Heart right ventricle (tissue), 16 donors: ENCODE data around the gene SSH2. TPM values are rescaled to one million over a fixed set of nuclear protein-coding genes. Genes with fewer than 3 reads are reported as not detected.

ENCODE experiments used
- ATAC-seq, 8 donors: fragments of 200-7000 bp; cut with Tn5 transposase; one replicate each; pipeline ENCODE4 v1.9.1; 2020; ENCODE audit warnings: mild to moderate bottlenecking in 8 of 8, moderate library complexity in 8 of 8, moderate number of reproducible peaks in 1 of 8
- DNase-seq, 2 donors: peaks; one replicate each; pipeline ENCODE4 v3.0.0-alpha.2; 2020
- H3K27ac ChIP-seq, 10 donors: fragments of 200-600 bp; sonication (generic) in 2 of 10; one replicate each; pipeline versions ENCODE4 v1.5.0 to v1.8.0; 2020 to 2022; ENCODE audit warnings: mild to moderate bottlenecking in 3 of 10
- H3K27me3 ChIP-seq, 7 donors: fragments of 200-600 bp; one replicate each; pipeline ENCODE4 v1.8.0; 2021 to 2022; ENCODE audit warnings: mild to moderate bottlenecking in 2 of 7
- H3K36me3 ChIP-seq, 9 donors: fragments of 200-600 bp; sonication (generic) in 1 of 9; one replicate each; pipeline versions ENCODE4 v1.5.0 to v1.8.0; 2020 to 2022; ENCODE audit warnings: mild to moderate bottlenecking in 2 of 9
- H3K4me1 ChIP-seq, 9 donors: fragments of 200-600 bp; sonication (generic) in 1 of 9; one replicate each; pipeline versions ENCODE4 v1.5.0 to v1.8.0; 2020 to 2022; ENCODE audit warnings: mild to moderate bottlenecking in 4 of 9
- H3K4me3 ChIP-seq, 10 donors: fragments of 200-600 bp; sonication (generic) in 2 of 10; one replicate each; pipeline versions ENCODE4 v1.5.0 to v1.8.0; 2020 to 2022; ENCODE audit warnings: mild to moderate bottlenecking in 7 of 10, moderate library complexity in 2 of 10
- H3K9me3 ChIP-seq, 11 donors: fragments of 200-600 bp in 10 of 11; sonication (generic) in 2 of 11; one replicate each; pipeline versions ENCODE4 v1.5.0 to v1.8.0; 2013 to 2022; ENCODE audit warnings: mild to moderate bottlenecking in 2 of 11, control low read depth in 1 of 11, moderate library complexity in 1 of 11
- WGBS, 2 donors: extraction: QIAGEN DNeasy Blood & Tissue Kit; methylation state at CpG; one replicate each; pipeline ENCODE4 v1.1.7; 2013; ENCODE audit warnings: inconsistent platforms in 1 of 2; 5-methylcytosine and 5-hydroxymethylcytosine counted together
- intact Hi-C, 10 donors: fragments of 100-400 bp; cut with DNase I; formaldehyde crosslinking; loops; one replicate each; pipeline versions ENCODE4 v1.11.1 to v1.14.2; 2022
- polyA plus RNA-seq, 2 donors: library from polyadenylated mRNA; stranded (reverse); fragments of 200-250 nt; gene quantifications; one replicate each; pipeline ENCODE4 v1.2.3, GENCODE V29; 2013
- total RNA-seq, 10 donors: library from RNA; stranded (reverse); fragmentation: NEBNext Ultra II Directional in 3 of 10; extraction: Animal tissue kit (Norgen Biotek cat#: 25700) in 3 of 10; gene quantifications; one replicate each; pipeline versions ENCODE4 v1.2.1 to v1.2.4, GENCODE V29; 2021 to 2023
- TF ChIP-seq, protein P1 (sequence below), 9 donors: fragments of 200-600 bp; sonication (generic) in 2 of 9; IDR thresholded peaks; one replicate each; pipeline versions ENCODE4 v1.5.0 to v1.8.0; 2021 to 2022; ENCODE audit warnings: antibody characterized with exemption in 9 of 9, mild to moderate bottlenecking in 5 of 9, moderate library complexity in 1 of 9
- donor health status: Arrhythmogenic right ventricular cardiomyopathy.
- donor health status: ischemic (EF 13 %, LVEDD 7.1; RV severe dilation, severe dysfunction).
- donor health status: healthy with polysubstance abuse.
- donor health status: DM: no; HTN: yes; CAD: no.
- donor health status: DM: no; HTN: no; CAD: no.
- donor health status: ischemic (EF 25% LVEDD 6.9; RV normal size, moderate dysfunction).
- donor health status: ischemic (EF 25% LVEDD 5.7; RV mildly dilated, moderate dysfunction).
- donor health status: healthy.
- donor health status: DM: yes; HTN: yes; CAD: no.
- donor health status: Ischemic cardiomyopathy.
- donor health status: ischemic (EF 35%, LVEDD 5.7; RV mildly dilated, moderate dysfunction).
- donor health status: nonischemic (EF 11% LVEDD 7.7; RV severe dilation, severe dysfunction).
- donor health status: DM: yes; HTN: yes; CAD: no.
- donor health status: PGD.
- donor health status: ischemic (EF 29% LVEDD 5.4; RV normal size, mild dysfunction).
- donor health status: nonischemic (EF 23%, LVEDD 6.1; RV moderate dilation, normal function).

SSH2 gene
- total and polyA plus RNA-seq, 12 donors: 17.9 to 42.9 (median 34.3) TPM

DNA sequence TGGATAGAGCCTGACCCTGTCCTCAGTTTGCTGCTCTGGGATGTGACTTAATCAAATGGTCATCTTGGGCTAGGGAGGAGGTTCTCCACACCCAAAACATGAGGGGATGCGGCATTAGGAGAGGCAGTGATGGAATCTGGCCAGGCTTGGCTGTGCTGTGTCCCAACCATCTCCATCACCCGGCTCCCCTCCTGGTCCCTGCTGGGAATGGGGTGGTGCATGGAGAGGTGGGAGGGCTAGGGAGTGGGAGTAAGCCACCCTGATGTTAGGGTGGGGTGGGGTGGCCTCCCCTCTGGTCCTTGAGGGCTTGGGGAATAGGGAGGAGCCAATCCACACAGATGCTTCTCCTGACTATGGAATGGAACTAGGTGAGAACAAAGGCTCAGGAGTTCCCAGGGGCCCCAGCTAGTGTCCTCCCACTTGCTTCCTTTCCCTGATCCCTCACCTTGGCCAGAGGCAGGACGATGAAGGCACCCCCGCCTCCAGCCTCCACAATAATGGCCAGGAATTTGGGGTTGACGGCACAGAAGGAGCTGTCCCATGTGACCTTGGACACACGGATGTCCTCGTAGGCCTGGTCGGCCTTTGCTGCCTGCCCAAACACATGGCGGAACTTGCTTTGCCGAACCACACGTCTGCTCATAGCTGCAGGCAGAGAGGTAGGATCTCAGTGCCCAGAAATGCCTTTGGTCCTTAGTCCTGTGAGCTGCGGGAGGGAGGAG is 309.1 kb downstream of the SSH2 start:
- Histone ChIP-seq H3K4me1 (peaks cover 11 to 97% (median 64%) of the 10 kb centered on the region in 9 donors), H3K36me3 (no peaks in the 10 kb centered on the region), H3K27ac (peak overlapping the region; percentile 29 to 95 (median 88)), H3K27me3 (peaks cover 0 to 28% (median 0%) of the 10 kb centered on the region in 7 donors), H3K9me3 (no peaks in the 10 kb centered on the region), H3K4me3 (peak overlapping the region in 5 of 10 donors; percentile 74 to 92 (median 79))
- intact Hi-C loops: loop anchor here in 2 of 10 donors (10.0 kb wide), 2 partner anchors 46 to 314 kb away; partner anchors contain the start of gene SSH2 (in 1 of the 2)
- 61 to 86% methylated on average over 12 of the region's 12 CpGs for WGBS, 2 donors
- TF ChIP-seq, protein P1, sequence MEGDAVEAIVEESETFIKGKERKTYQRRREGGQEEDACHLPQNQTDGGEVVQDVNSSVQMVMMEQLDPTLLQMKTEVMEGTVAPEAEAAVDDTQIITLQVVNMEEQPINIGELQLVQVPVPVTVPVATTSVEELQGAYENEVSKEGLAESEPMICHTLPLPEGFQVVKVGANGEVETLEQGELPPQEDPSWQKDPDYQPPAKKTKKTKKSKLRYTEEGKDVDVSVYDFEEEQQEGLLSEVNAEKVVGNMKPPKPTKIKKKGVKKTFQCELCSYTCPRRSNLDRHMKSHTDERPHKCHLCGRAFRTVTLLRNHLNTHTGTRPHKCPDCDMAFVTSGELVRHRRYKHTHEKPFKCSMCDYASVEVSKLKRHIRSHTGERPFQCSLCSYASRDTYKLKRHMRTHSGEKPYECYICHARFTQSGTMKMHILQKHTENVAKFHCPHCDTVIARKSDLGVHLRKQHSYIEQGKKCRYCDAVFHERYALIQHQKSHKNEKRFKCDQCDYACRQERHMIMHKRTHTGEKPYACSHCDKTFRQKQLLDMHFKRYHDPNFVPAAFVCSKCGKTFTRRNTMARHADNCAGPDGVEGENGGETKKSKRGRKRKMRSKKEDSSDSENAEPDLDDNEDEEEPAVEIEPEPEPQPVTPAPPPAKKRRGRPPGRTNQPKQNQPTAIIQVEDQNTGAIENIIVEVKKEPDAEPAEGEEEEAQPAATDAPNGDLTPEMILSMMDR (IDR thresholded peaks at IDR 0.05): no peak
- DNase-seq: no peak
- no peak for ATAC-seq

GRCh38 chr17:29620271-29620670 is 309.8 kb downstream of the SSH2 start:
- peak overlapping the region in 8 of 10 donors; percentile 10 to 95 (median 90) for H3K27ac ChIP-seq
- no peak for ATAC-seq
- H3K4me1 ChIP-seq: peaks cover 11 to 97% (median 67%) of the 10 kb centered on the region in 9 donors
- no peak overlapping the region for H3K4me3 ChIP-seq
- intact Hi-C loops: loop anchor here in 2 of 10 donors (10.0 kb wide), 2 partner anchors 45 to 315 kb away; partner anchors contain the start of gene SSH2 (in 1 of the 2)
- 86 to 91% methylated on average over 4 of the region's 4 CpGs for WGBS, 2 donors
- TF ChIP-seq, protein P1 (IDR thresholded peaks at IDR 0.05): no peak
- peaks cover 0 to under 1% (median 0%) of the 10 kb centered on the region in 9 donors for H3K36me3 ChIP-seq
- no peak for DNase-seq
- H3K27me3 ChIP-seq: peaks cover 0 to 30% (median 0%) of the 10 kb centered on the region in 7 donors
- H3K9me3 ChIP-seq: no peaks in the 10 kb centered on the region

- Histone ChIP-seq H3K27me3 (peaks cover 0 to 36% (median 0%) of the 10 kb centered on the region in 7 donors), H3K4me1 (peaks cover 11 to 97% (median 70%) of the 10 kb centered on the region in 9 donors), H3K36me3 (peaks cover 0 to 5% (median 0%) of the 10 kb centered on the region in 9 donors), H3K9me3 (no peaks in the 10 kb centered on the region), H3K4me3 (no peak overlapping the region), H3K27ac (peak overlapping the region in 9 of 10 donors; percentile 10 to 95 (median 89))
- TF ChIP-seq, protein P1 (IDR thresholded peaks at IDR 0.05): peak; percentile 13 to 63 (median 45)
- DNase-seq (peak in 1 of 2 donors; percentile 74), ATAC-seq (peak; percentile 16 to 68 (median 51))
- intact Hi-C loops: loop anchor here in 4 of 10 donors (5.0 to 10.0 kb wide), 4 partner anchors 156 to 316 kb away; partner anchors contain the start of gene SSH2 (in 2 of the 4)
These were observed 310.8 kb downstream of the SSH2 start for GRCh38 chr17:29619251-29619650.

- peaks cover 0 to 39% (median 0%) of the 10 kb centered on the region in 7 donors for H3K27me3 ChIP-seq
- peaks cover 0 to 5% (median 0%) of the 10 kb centered on the region in 9 donors for H3K36me3 ChIP-seq
- peak in 1 of 8 donors; percentile 0 for ATAC-seq
- H3K4me3 ChIP-seq: peak overlapping the region in 8 of 10 donors; percentile 11 to 59 (median 39)
- intact Hi-C loops: loop anchor here in 4 of 10 donors (5.0 to 10.0 kb wide), 4 partner anchors 156 to 316 kb away; partner anchors contain the start of gene SSH2 (in 2 of the 4)
- peaks cover 16 to 97% (median 78%) of the 10 kb centered on the region in 9 donors for H3K4me1 ChIP-seq
- no peak for DNase-seq
- TF ChIP-seq, protein P1 (IDR thresholded peaks at IDR 0.05): no peak
- H3K9me3 ChIP-seq: no peaks in the 10 kb centered on the region
- H3K27ac ChIP-seq: peak overlapping the region in 7 of 10 donors; percentile 42 to 95 (median 83)
- WGBS, 2 donors: 46 to 47% methylated on average over 22 of the region's 22 CpGs
These were observed 311.6 kb downstream of the SSH2 start for GRCh38 chr17:29618272-29619065.
